GM23248 (cell line): Measurements from ENCODE around the gene POM121C. TPM values are rescaled to one million over a fixed set of nuclear protein-coding genes. Genes with fewer than 3 reads are reported as not detected.
"Not testable (repeated sequence)": the region's sequence is repeated elsewhere in the genome, so short reads cannot be mapped to it uniquely, and the experiment has no call there.

Experiments used
- DNase-seq: peaks from one replicate; pipeline ENCODE4 v3.0.0-alpha.2; 2015
- H2AFZ ChIP-seq: fragments of 200-600 bp; sonication (generic); 2 replicates; pipeline ENCODE4 v1.6.1; 2016; ENCODE audit warnings: antibody characterized with exemption
- H3F3A ChIP-seq: fragments of 200-600 bp; sonication (generic); 2 replicates; pipeline ENCODE4 v1.6.1; 2016; ENCODE audit warnings: mild to moderate bottlenecking, antibody characterized with exemption, mixed run types; ENCODE audit not compliant: insufficient read depth
- H3K27ac ChIP-seq: fragments of 200-600 bp; sonication (generic); 2 replicates; pipeline ENCODE4 v1.5.1; 2016; ENCODE audit warnings: mild to moderate bottlenecking
- H3K27me3 ChIP-seq: fragments of 200-600 bp; sonication (generic); replicated peaks from 2 replicates; pipeline ENCODE4 v1.6.1; 2016; ENCODE audit warnings: mild to moderate bottlenecking; ENCODE audit not compliant: insufficient read depth
- H3K36me3 ChIP-seq: fragments of 200-600 bp; sonication (generic); 2 replicates; pipeline ENCODE4 v1.6.1; 2016; ENCODE audit warnings: low read depth, mild to moderate bottlenecking
- H3K4me1 ChIP-seq: fragments of 200-600 bp; sonication (generic); 2 replicates; pipeline ENCODE4 v1.6.1; 2016; ENCODE audit warnings: mild to moderate bottlenecking; ENCODE audit not compliant: insufficient read depth
- H3K4me2 ChIP-seq: fragments of 200-600 bp; sonication (generic); one replicate; pipeline ENCODE4 v1.6.1; 2016; ENCODE audit warnings: mild to moderate bottlenecking; ENCODE audit not compliant: unreplicated experiment
- H3K4me3 ChIP-seq: fragments of 200-600 bp; sonication (generic); 2 replicates; pipeline ENCODE4 v1.5.1; 2016; ENCODE audit warnings: mild to moderate bottlenecking
- H3K79me2 ChIP-seq: fragments of 200-600 bp; sonication (generic); 2 replicates; pipeline ENCODE4 v1.6.1; 2016; ENCODE audit warnings: mild to moderate bottlenecking; ENCODE audit not compliant: insufficient read depth
- H3K9ac ChIP-seq: fragments of 200-600 bp; sonication (generic); 2 replicates; pipeline ENCODE4 v1.6.1; 2016; ENCODE audit warnings: mild to moderate bottlenecking
- H3K9me2 ChIP-seq: fragments of 200-600 bp; sonication (generic); 2 replicates; pipeline ENCODE4 v1.6.1; 2016; ENCODE audit warnings: mixed run types, mild to moderate bottlenecking, moderate library complexity; ENCODE audit not compliant: insufficient read depth
- H3K9me3 ChIP-seq: fragments of 200-600 bp; sonication (generic); one replicate; pipeline ENCODE4 v1.6.1; 2017; ENCODE audit warnings: low read depth
- H4K20me1 ChIP-seq: fragments of 200-600 bp; sonication (generic); 2 replicates; pipeline ENCODE4 v1.6.0; 2016; ENCODE audit not compliant: insufficient read depth
- WGBS, 2 experiments: methylation state at CpG; one replicate each; pipeline ENCODE4 v1.1.6; 2015 to 2017; ENCODE audit warnings: low lambda C conversion rate in 2 of 2, low coverage in 1 of 2; ENCODE audit errors: missing lambda C conversion rate in 2 of 2; 5-methylcytosine and 5-hydroxymethylcytosine counted together
- in situ Hi-C: fragments of 300-500 bp; cut with MboI; formaldehyde crosslinking; loops from 2 replicates; pipeline ENCODE4 v1.15.0; 2020
- polyA plus RNA-seq: library from polyadenylated mRNA; unstranded; fragments of >200 nt; fragmentation: Nextera tagmentation; extraction: Ambion mirVana; gene quantifications from 2 replicates; pipeline ENCODE4 v1.2.1, GENCODE V29; 2016
- total RNA-seq: library from RNA; depleted of rRNA; stranded (reverse); fragments of >200 nt; shearing (Covaris generic); gene quantifications from 2 replicates; pipeline ENCODE4 v1.2.3, GENCODE V29; 2014

POM121C gene
- total and polyA plus RNA-seq, 2 experiments from 2014 or later: 14.9 to 27.7 TPM

DNA sequence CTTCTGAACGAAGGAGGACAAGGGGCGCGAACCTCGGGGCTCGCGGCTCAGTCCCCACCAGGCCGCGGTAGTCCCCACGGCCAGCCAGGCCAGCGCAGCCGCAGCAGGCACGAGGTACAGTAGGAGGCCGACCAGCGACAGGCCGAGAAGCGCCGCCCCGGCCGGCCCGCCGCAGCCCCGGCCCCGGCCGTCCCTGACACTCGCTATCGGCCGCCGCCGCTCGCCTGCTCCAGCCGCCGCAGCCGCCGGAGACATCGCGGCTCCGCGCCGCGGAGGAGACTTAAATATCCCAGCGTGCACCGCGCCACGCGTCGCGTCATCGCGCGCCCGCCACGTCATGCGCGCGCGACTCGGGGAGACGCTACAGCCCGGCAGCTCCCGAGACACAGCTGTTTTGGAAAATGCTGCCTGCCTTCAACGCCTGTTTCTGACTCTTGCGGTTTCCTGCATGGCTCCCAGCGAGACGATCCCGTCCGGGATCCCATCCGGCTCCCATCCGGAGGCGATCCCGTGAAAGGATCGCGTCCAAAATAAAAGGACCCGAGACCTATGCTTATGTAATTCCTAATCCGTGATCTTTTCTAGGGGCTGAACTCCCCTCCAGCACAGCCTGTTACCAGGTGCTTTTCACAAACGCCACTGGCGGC is 43.5 kb downstream of the POM121C start:
- H3F3A ChIP-seq, H3K9me2 ChIP-seq, H3K9me3 ChIP-seq, in situ Hi-C loops, H3K27me3 ChIP-seq, H4K20me1 ChIP-seq, H3K4me1 ChIP-seq: not testable (repeated sequence)
- peaks cover 49% of the 10 kb centered on the region for H3K79me2 ChIP-seq
- peak overlapping the region; percentile 84 for H3K4me3 ChIP-seq
- peak; percentile 40 for DNase-seq
- H3K27ac ChIP-seq: peak overlapping the region; percentile 79
- H3K9ac ChIP-seq: peak overlapping the region; percentile 93
- 0 to 1% methylated on average over 15 of the region's 76 CpGs for WGBS, 2 experiments
- peaks cover 25% of the 10 kb centered on the region for H3K36me3 ChIP-seq
- peak overlapping the region; percentile 79 for H2AFZ ChIP-seq
- peak overlapping the region; percentile 93 for H3K4me2 ChIP-seq

DNA sequence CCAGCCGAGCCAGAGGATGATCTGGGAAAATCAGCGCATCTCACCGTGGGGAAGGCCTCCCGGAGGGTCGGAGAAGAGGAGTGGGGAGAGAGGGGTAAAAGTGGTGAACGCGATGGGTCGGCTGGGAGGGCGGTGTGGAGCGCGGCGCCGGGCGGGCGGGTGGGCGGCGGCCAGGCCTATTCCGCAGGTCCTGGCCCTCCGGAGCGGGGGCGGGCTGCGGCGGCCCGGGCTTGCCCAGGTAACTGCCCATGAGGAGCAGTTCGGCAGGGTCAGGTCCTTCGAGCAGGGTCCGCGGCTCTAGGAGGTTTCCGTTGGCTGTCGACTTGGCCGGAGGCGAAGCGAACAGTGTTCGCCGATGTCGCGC is 44.0 kb downstream of the POM121C start:
- Histone ChIP-seq H3K4me2 (peak overlapping the region; percentile 54), H3K27ac (peak overlapping the region; percentile 79), H3K36me3 (peaks cover 28% of the 10 kb centered on the region), H3K4me3 (peak overlapping the region; percentile 67), H3K9ac (peak overlapping the region; percentile 93), H3K79me2 (peaks cover 51% of the 10 kb centered on the region)
- H3K27me3 ChIP-seq, H3F3A ChIP-seq, in situ Hi-C loops, H3K9me3 ChIP-seq, H3K9me2 ChIP-seq, H2AFZ ChIP-seq, H4K20me1 ChIP-seq, H3K4me1 ChIP-seq: not testable (repeated sequence)
- DNase-seq: peak; percentile 11
- 0% methylated on average over 5 of the region's 37 CpGs for WGBS, 2 experiments

DNA sequence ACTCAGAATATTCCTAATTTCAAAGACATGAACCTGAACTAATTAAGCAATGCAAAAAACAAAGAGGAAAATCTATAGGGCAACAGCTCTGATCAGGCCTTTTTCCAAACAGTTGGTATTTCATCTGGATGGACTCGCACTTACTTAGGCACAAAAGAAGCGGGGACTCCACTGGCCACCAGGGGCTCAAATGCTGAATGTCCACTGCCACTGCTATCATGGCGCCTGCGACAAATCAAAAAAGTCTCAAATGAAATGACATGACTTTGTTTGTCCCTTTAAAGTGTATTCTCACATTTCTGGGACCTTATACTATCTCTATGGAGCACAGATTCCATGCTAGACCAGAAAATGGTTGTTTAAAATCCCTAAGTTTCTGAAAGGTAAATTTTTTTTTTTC is 47.1 kb downstream of the POM121C start:
- H3K27ac ChIP-seq, H3K4me1 ChIP-seq, H3K27me3 ChIP-seq, in situ Hi-C loops, H3K4me3 ChIP-seq, H3K4me2 ChIP-seq, H3K9me3 ChIP-seq, H3K9ac ChIP-seq, H4K20me1 ChIP-seq, H2AFZ ChIP-seq, H3F3A ChIP-seq, H3K9me2 ChIP-seq: not testable (repeated sequence)
- Histone ChIP-seq H3K79me2 (peaks cover 79% of the 10 kb centered on the region), H3K36me3 (peaks cover 53% of the 10 kb centered on the region)
- peak; percentile 5 for DNase-seq
- 98 to 100% methylated on average over 4 of the region's 4 CpGs for WGBS, 2 experiments

DNA sequence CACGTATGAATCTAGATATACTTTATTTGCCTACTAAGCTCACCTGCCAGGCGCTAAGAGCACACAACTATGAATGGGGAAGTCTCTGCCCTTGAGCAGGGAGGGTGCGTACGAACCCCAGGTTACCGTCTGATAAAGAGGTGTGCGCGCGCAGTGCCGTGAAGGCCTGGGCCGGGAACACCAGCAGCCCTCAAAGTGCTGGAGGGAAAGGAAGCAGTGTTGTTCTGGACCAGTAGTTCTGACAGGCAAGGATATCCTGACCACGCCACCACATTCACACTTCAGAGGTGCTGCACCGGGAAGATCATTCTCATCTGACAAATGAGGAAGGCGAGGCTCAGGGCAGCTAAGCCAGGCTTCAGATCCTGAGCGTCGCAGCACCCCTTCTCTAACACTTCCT is 62.6 kb downstream of the POM121C start:
- DNase-seq, H3K9me3 ChIP-seq, in situ Hi-C loops, H3K4me2 ChIP-seq, H3K4me1 ChIP-seq, H4K20me1 ChIP-seq, H3K4me3 ChIP-seq, H3K27me3 ChIP-seq, H3K36me3 ChIP-seq, H3K9ac ChIP-seq, H3F3A ChIP-seq, H3K9me2 ChIP-seq, H3K27ac ChIP-seq, H2AFZ ChIP-seq: not testable (repeated sequence)
- peaks cover 10% of the 10 kb centered on the region for H3K79me2 ChIP-seq
- WGBS, 2 experiments: 86 to 91% methylated on average over 10 to 13 of the region's 15 CpGs

DNA sequence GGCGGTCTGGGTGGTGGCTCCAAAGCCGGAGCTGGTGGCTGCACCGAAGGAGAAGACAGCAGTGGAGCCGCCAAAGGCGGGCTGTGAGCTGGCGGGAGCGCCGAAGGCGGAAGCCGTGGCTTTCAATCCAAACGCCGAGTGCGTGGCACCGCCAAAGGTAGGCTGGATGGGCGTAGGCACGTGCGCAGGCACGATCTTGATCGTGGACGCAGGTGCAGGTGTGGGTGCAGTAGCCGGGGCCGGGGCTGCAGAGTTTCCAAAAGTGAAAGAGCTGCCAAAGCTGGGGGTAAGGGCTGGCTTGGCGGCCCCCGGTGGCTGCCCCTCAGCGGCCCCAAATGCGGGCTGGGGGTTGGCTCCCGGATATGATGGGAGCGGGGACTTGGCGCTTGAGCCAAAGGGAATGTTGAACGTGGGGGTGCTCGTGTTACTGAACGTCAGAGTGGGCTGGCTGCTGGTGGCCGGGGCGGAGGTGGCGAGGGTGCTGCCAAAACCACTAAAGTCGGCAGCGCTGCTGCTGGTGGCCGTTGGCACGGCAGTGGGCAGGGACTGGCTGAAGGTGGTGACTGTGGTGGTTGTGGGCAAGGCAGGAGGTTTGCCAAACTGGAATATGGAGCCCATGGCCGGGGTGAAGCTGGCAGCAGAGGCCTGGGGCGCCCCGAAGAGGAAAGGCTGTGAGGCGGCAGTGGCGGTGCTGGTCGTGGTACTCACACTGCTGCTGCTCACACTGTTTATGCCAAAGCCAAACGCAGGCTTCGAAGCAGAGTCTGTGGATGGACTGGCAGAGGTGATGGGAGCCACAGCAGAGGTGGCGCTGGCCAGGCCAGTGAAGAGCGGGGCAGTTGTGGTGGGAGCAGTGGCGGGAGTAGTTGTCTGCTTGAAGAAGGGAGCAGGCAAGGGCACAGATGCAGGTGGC is 64.0 kb downstream of the POM121C start:
- H3K4me1 ChIP-seq, H3K27me3 ChIP-seq, H3K9ac ChIP-seq, H3K9me3 ChIP-seq, H4K20me1 ChIP-seq, H3K79me2 ChIP-seq, H3K36me3 ChIP-seq, H3K9me2 ChIP-seq, H2AFZ ChIP-seq, H3K4me3 ChIP-seq, in situ Hi-C loops, DNase-seq, H3F3A ChIP-seq, H3K27ac ChIP-seq, H3K4me2 ChIP-seq: not testable (repeated sequence)
- WGBS, 2 experiments: 95 to 96% methylated on average over 28 to 37 of the region's 50 CpGs

DNA sequence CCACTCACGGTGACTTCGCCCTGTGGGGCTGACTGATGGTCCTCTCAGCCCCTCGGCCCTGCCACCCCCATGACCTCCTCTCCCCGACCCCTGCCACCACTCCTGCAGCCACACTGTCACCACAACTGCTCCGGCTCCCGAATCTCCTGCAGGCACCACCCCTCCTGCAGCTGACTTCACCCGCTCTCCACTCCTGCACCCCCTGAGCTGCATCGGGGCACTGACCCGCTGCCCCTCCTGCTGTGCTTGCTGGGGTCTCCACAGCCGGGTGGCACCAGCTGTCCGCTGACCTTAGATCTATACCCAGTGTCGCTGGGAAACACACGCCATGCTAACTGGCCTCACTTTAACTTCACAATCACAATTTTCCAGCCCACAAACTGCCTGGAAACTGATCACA is 65.9 kb downstream of the POM121C start:
- H3K9me2 ChIP-seq, H3F3A ChIP-seq, DNase-seq, H3K27ac ChIP-seq, H3K79me2 ChIP-seq, H2AFZ ChIP-seq, H3K9me3 ChIP-seq, H3K4me2 ChIP-seq, in situ Hi-C loops, H3K4me1 ChIP-seq, H3K9ac ChIP-seq, H3K36me3 ChIP-seq, H3K4me3 ChIP-seq, H4K20me1 ChIP-seq, H3K27me3 ChIP-seq: not testable (repeated sequence)
- 94% methylated on average over 6 of the region's 13 CpGs; no CpG with 5 or more reads in 1 of the 2 experiments for WGBS, 2 experiments

DNA sequence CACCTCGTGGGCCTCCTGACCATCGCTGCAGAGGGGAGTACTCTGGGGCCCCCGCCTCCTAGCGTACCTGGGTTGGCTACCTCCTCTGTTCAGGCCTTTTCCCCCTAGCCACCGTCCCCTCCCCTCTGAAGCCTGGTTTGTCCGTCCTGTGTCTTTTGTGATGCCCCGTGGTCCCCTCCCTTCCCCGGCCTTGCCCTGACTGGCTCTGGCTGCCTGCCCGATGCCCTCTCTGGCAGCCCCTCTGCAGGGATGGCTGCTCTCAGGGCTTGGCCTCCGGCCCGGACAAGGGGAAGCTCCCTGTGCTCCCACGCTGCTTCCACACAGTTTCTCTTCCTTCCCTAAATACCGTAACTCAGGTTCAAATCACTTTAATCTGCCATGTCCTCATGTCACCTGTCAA is 66.4 kb downstream of the POM121C start:
- H3K9me2 ChIP-seq, H2AFZ ChIP-seq, H3K4me1 ChIP-seq, H3K79me2 ChIP-seq, H3K4me3 ChIP-seq, in situ Hi-C loops, H3K27me3 ChIP-seq, H3K27ac ChIP-seq, H4K20me1 ChIP-seq, H3K36me3 ChIP-seq, H3F3A ChIP-seq, H3K9ac ChIP-seq, DNase-seq, H3K9me3 ChIP-seq, H3K4me2 ChIP-seq: not testable (repeated sequence)
- 74 to 86% methylated on average over 7 to 13 of the region's 13 CpGs for WGBS, 2 experiments
